GM23338 (cell line): ENCODE measurements around the gene DDX27. TPM values are rescaled to one million over a fixed set of nuclear protein-coding genes. Genes with fewer than 3 reads are reported as not detected.

ENCODE experiments used
- ATAC-seq: fragments of 200-7000 bp; cut with Tn5 transposase; 3 replicates; pipeline ENCODE4 v1.9.1; 2020
- DNase-seq: peaks from one replicate; pipeline ENCODE4 v3.0.0-alpha.2; 2015; ENCODE audit warnings: low spot score
- H2AFZ ChIP-seq: fragments of 200-600 bp; sonication (generic); 2 replicates; pipeline ENCODE4 v1.8.0; 2016; ENCODE audit warnings: antibody characterized with exemption, mild to moderate bottlenecking, moderate library complexity
- H3F3A ChIP-seq: fragments of 200-600 bp; sonication (generic); replicated peaks from 2 replicates; pipeline ENCODE4 v1.8.0; 2017; ENCODE audit warnings: antibody characterized with exemption, mixed run types, low read depth
- H3K27ac ChIP-seq: fragments of 200-600 bp; sonication (generic); 2 replicates; pipeline ENCODE4 v1.6.1; 2016; ENCODE audit warnings: low read depth
- H3K27me3 ChIP-seq: fragments of 200-600 bp; sonication (generic); 2 replicates; pipeline ENCODE4 v1.8.0; 2016; ENCODE audit warnings: mild to moderate bottlenecking, mixed run types, moderate library complexity; ENCODE audit not compliant: insufficient read depth
- H3K36me3 ChIP-seq: fragments of 200-600 bp; sonication (generic); 2 replicates; pipeline ENCODE4 v1.8.0; 2016; ENCODE audit warnings: mild to moderate bottlenecking; ENCODE audit not compliant: insufficient read depth
- H3K4me1 ChIP-seq: fragments of 200-600 bp; sonication (generic); 2 replicates; pipeline ENCODE4 v1.8.0; 2016; ENCODE audit warnings: mild to moderate bottlenecking, moderate library complexity; ENCODE audit not compliant: insufficient read depth
- H3K4me2 ChIP-seq: fragments of 200-600 bp; sonication (generic); 2 replicates; pipeline ENCODE4 v1.7.1; 2017; ENCODE audit warnings: mixed run types
- H3K4me3 ChIP-seq: fragments of 200-600 bp; sonication (generic); 2 replicates; pipeline ENCODE4 v1.6.1; 2016; ENCODE audit warnings: mixed run types
- H3K79me2 ChIP-seq: fragments of 200-600 bp; sonication (generic); replicated peaks from 2 replicates; pipeline ENCODE4 v1.8.0; 2017; ENCODE audit warnings: mild to moderate bottlenecking; ENCODE audit not compliant: insufficient read depth
- H3K9me2 ChIP-seq: fragments of 200-600 bp; sonication (generic); 2 replicates; pipeline ENCODE4 v1.8.0; 2017; ENCODE audit not compliant: insufficient read depth
- H4K20me1 ChIP-seq: fragments of 200-600 bp; sonication (generic); replicated peaks from 2 replicates; pipeline ENCODE4 v1.8.0; 2017; ENCODE audit warnings: mild to moderate bottlenecking; ENCODE audit not compliant: insufficient read depth
- H3K27ac Mint-ChIP-seq: 2 replicates; pipeline ENCODE4 v1.8.0; 2020; ENCODE audit warnings: inconsistent platforms, mild to moderate bottlenecking, moderate library complexity, mixed read lengths
- H3K27me3 Mint-ChIP-seq: 3 replicates; pipeline ENCODE4 v1.8.0; 2022; ENCODE audit warnings: low read depth, mild to moderate bottlenecking, moderate library complexity, mixed read lengths, inconsistent platforms; ENCODE audit not compliant: insufficient read depth, poor library complexity
- H3K36me3 Mint-ChIP-seq: 3 replicates; pipeline ENCODE4 v1.8.0; 2021; ENCODE audit warnings: low read depth, mild to moderate bottlenecking, inconsistent platforms, moderate library complexity, mixed read lengths
- H3K4me1 Mint-ChIP-seq: 3 replicates; pipeline ENCODE4 v1.8.0; 2020; ENCODE audit warnings: mild to moderate bottlenecking, inconsistent platforms, mixed read lengths
- H3K4me3 Mint-ChIP-seq: 3 replicates; pipeline ENCODE4 v1.8.0; 2021; ENCODE audit warnings: moderate library complexity, mild to moderate bottlenecking, inconsistent platforms, mixed read lengths
- H3K9me3 Mint-ChIP-seq: 3 replicates; pipeline ENCODE4 v1.8.0; 2020; ENCODE audit warnings: moderate library complexity, mild to moderate bottlenecking, inconsistent platforms, mixed read lengths
- CREB1 ChIP-seq: fragments of 250-450 bp; sonication (Bioruptor Pico); IDR thresholded peaks from 2 replicates; pipeline ENCODE4 v1.5.0; 2020; ENCODE audit warnings: low read depth, mild to moderate bottlenecking, moderate library complexity
- EZH2 ChIP-seq: fragments of 200-600 bp; sonication (generic); IDR thresholded peaks from one replicate; pipeline ENCODE4 v1.8.0; 2017; ENCODE audit warnings: antibody characterized with exemption, mild to moderate bottlenecking, low read depth; ENCODE audit not compliant: unreplicated experiment
- EZH2phosphoT487 ChIP-seq: fragments of 200-600 bp; sonication (generic); IDR thresholded peaks from one replicate; pipeline ENCODE4 v1.8.1; 2018; ENCODE audit warnings: antibody characterized with exemption; ENCODE audit not compliant: unreplicated experiment
- JUNB ChIP-seq: IDR thresholded peaks from one replicate; pipeline ENCODE4 v1.6.1; 2016; ENCODE audit warnings: antibody characterized with exemption; ENCODE audit not compliant: unreplicated experiment
- NANOG ChIP-seq: IDR thresholded peaks from 2 replicates; pipeline ENCODE4 v1.6.1; 2016; ENCODE audit warnings: antibody characterized with exemption, borderline replicate concordance
- POLR2AphosphoS5 ChIP-seq: IDR thresholded peaks from 2 replicates; pipeline ENCODE4 v1.6.1; 2016; ENCODE audit warnings: antibody characterized with exemption, low read depth
- STAT1 ChIP-seq: IDR thresholded peaks from one replicate; pipeline ENCODE4 v1.6.1; 2016; ENCODE audit warnings: antibody characterized with exemption; ENCODE audit not compliant: unreplicated experiment
- ZNF114 ChIP-seq: fragments of 250-450 bp; sonication (Bioruptor Pico); IDR thresholded peaks from 2 replicates; pipeline ENCODE4 v1.5.0; 2020; ENCODE audit warnings: mild to moderate bottlenecking, moderate library complexity
- ZNF331 ChIP-seq: fragments of 250-450 bp; sonication (Bioruptor Pico); IDR thresholded peaks from 2 replicates; pipeline ENCODE4 v1.5.0; 2020; ENCODE audit warnings: low read depth, mild to moderate bottlenecking, moderate library complexity
- polyA plus RNA-seq: library from polyadenylated mRNA; unstranded; fragments of >200 nt; fragmentation: Nextera tagmentation; extraction: Ambion mirVana; gene quantifications from 2 replicates; pipeline ENCODE4 v1.2.1, GENCODE V29; 2016
- total RNA-seq: library from RNA; depleted of rRNA; stranded (reverse); fragments of >200 nt; shearing (Covaris generic); gene quantifications from 2 replicates; pipeline ENCODE4 v1.2.3, GENCODE V29; 2014
- TF ChIP-seq, protein P1 (sequence below): IDR thresholded peaks from one replicate; pipeline ENCODE4 v1.6.1; 2018; ENCODE audit warnings: antibody characterized with exemption; ENCODE audit not compliant: unreplicated experiment
- TF ChIP-seq, protein P2 (sequence below), 2 experiments: fragments of 200-600 bp in 1 of 2; sonication (generic) in 1 of 2; conservative IDR thresholded peaks; 2 replicates each; pipeline versions ENCODE4 v1.5.1 to v1.6.1; 2016 to 2017; ENCODE audit warnings: antibody characterized with exemption in 2 of 2, low read depth in 2 of 2, mild to moderate bottlenecking in 2 of 2, moderate library complexity in 1 of 2
- TF ChIP-seq, protein P3 (sequence below): fragments of 250-450 bp; sonication (Bioruptor Pico); IDR thresholded peaks from 2 replicates; pipeline ENCODE4 v1.5.0; 2020; ENCODE audit warnings: mild to moderate bottlenecking, moderate library complexity
- TF ChIP-seq, protein P4 (sequence below): IDR thresholded peaks from 2 replicates; pipeline ENCODE4 v1.6.1; 2016; ENCODE audit warnings: antibody characterized with exemption

Gene DDX27
- total and polyA plus RNA-seq, 2 experiments from 2014 or later, result 53.3 to 81.3 TPM

DNA sequence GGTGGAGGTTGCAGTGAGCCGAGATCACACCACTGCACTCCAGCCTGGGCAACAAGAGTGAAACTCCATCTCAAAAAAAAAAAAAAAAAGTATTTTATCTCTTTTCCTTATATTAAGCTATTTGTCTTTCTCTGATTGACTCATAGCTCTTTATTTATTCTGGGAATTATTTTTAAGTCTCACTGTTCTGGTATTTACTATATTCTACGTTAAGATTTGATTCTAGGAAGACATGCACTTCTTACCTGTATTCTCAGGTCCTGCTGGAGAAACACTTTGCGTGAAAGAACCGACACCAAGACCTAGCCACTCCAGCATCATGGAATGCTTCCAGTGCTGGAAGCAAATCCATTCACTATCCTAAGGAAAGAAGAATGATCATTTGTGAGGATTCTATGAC lies 41.0 kb downstream of the DDX27 start (continued):
- no peak for TF ChIP-seq EZH2phosphoT487
- no peak for TF ChIP-seq STAT1
- no peak for TF ChIP-seq ZNF331 (CRISPR knock-in tag)
- no peak for TF ChIP-seq NANOG

DNA sequence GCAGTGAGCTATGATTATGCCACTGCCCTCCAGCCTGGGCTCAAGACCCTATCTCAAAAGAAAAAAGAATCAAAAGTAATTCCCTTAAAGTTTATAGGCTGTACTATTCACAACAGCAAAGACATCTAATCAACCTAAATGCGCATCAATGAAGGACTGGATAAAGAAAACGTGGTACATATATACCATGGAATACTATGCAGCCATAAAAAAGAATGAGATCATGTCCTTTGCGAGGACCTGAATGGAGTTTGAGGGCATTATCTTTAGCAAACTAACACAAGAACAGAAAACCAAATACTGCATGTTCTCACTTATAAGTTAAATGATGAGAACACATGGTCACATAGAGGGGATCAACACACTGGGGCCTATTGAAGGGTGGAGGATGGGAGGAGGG lies 42.0 kb downstream of the DDX27 start:
- Histone ChIP-seq H3K27me3 (no peaks in the 10 kb centered on the region), H4K20me1 (peaks cover 15% of the 10 kb centered on the region; the same call in 1 of the 2 replicates), H3K4me2 (no peak overlapping the region), H3K36me3 (peaks cover 67% of the 10 kb centered on the region), H3F3A (no peaks in the 10 kb centered on the region), H3K27ac (no peak overlapping the region), H3K9me2 (no peaks in the 10 kb centered on the region), H3K4me1 (no peaks in the 10 kb centered on the region), H3K4me3 (no peak overlapping the region), H3K79me2 (peaks cover 3% of the 10 kb centered on the region), H2AFZ (no peak overlapping the region)
- TF ChIP-seq, protein P1, sequence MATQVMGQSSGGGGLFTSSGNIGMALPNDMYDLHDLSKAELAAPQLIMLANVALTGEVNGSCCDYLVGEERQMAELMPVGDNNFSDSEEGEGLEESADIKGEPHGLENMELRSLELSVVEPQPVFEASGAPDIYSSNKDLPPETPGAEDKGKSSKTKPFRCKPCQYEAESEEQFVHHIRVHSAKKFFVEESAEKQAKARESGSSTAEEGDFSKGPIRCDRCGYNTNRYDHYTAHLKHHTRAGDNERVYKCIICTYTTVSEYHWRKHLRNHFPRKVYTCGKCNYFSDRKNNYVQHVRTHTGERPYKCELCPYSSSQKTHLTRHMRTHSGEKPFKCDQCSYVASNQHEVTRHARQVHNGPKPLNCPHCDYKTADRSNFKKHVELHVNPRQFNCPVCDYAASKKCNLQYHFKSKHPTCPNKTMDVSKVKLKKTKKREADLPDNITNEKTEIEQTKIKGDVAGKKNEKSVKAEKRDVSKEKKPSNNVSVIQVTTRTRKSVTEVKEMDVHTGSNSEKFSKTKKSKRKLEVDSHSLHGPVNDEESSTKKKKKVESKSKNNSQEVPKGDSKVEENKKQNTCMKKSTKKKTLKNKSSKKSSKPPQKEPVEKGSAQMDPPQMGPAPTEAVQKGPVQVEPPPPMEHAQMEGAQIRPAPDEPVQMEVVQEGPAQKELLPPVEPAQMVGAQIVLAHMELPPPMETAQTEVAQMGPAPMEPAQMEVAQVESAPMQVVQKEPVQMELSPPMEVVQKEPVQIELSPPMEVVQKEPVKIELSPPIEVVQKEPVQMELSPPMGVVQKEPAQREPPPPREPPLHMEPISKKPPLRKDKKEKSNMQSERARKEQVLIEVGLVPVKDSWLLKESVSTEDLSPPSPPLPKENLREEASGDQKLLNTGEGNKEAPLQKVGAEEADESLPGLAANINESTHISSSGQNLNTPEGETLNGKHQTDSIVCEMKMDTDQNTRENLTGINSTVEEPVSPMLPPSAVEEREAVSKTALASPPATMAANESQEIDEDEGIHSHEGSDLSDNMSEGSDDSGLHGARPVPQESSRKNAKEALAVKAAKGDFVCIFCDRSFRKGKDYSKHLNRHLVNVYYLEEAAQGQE, result no peak
- no peak for TF ChIP-seq STAT1
- no peak for TF ChIP-seq NANOG
- TF ChIP-seq EZH2phosphoT487, result no peak
- TF ChIP-seq EZH2, result no peak
- TF ChIP-seq CREB1, result no peak
- TF ChIP-seq, protein P2, sequence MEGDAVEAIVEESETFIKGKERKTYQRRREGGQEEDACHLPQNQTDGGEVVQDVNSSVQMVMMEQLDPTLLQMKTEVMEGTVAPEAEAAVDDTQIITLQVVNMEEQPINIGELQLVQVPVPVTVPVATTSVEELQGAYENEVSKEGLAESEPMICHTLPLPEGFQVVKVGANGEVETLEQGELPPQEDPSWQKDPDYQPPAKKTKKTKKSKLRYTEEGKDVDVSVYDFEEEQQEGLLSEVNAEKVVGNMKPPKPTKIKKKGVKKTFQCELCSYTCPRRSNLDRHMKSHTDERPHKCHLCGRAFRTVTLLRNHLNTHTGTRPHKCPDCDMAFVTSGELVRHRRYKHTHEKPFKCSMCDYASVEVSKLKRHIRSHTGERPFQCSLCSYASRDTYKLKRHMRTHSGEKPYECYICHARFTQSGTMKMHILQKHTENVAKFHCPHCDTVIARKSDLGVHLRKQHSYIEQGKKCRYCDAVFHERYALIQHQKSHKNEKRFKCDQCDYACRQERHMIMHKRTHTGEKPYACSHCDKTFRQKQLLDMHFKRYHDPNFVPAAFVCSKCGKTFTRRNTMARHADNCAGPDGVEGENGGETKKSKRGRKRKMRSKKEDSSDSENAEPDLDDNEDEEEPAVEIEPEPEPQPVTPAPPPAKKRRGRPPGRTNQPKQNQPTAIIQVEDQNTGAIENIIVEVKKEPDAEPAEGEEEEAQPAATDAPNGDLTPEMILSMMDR (conservative IDR thresholded peaks at IDR 0.05; ENCODE audit: low read depth in 2 of 2), result no peak
- no peak for TF ChIP-seq JUNB
- no peak for TF ChIP-seq ZNF331 (CRISPR knock-in tag)
- TF ChIP-seq, protein P3, sequence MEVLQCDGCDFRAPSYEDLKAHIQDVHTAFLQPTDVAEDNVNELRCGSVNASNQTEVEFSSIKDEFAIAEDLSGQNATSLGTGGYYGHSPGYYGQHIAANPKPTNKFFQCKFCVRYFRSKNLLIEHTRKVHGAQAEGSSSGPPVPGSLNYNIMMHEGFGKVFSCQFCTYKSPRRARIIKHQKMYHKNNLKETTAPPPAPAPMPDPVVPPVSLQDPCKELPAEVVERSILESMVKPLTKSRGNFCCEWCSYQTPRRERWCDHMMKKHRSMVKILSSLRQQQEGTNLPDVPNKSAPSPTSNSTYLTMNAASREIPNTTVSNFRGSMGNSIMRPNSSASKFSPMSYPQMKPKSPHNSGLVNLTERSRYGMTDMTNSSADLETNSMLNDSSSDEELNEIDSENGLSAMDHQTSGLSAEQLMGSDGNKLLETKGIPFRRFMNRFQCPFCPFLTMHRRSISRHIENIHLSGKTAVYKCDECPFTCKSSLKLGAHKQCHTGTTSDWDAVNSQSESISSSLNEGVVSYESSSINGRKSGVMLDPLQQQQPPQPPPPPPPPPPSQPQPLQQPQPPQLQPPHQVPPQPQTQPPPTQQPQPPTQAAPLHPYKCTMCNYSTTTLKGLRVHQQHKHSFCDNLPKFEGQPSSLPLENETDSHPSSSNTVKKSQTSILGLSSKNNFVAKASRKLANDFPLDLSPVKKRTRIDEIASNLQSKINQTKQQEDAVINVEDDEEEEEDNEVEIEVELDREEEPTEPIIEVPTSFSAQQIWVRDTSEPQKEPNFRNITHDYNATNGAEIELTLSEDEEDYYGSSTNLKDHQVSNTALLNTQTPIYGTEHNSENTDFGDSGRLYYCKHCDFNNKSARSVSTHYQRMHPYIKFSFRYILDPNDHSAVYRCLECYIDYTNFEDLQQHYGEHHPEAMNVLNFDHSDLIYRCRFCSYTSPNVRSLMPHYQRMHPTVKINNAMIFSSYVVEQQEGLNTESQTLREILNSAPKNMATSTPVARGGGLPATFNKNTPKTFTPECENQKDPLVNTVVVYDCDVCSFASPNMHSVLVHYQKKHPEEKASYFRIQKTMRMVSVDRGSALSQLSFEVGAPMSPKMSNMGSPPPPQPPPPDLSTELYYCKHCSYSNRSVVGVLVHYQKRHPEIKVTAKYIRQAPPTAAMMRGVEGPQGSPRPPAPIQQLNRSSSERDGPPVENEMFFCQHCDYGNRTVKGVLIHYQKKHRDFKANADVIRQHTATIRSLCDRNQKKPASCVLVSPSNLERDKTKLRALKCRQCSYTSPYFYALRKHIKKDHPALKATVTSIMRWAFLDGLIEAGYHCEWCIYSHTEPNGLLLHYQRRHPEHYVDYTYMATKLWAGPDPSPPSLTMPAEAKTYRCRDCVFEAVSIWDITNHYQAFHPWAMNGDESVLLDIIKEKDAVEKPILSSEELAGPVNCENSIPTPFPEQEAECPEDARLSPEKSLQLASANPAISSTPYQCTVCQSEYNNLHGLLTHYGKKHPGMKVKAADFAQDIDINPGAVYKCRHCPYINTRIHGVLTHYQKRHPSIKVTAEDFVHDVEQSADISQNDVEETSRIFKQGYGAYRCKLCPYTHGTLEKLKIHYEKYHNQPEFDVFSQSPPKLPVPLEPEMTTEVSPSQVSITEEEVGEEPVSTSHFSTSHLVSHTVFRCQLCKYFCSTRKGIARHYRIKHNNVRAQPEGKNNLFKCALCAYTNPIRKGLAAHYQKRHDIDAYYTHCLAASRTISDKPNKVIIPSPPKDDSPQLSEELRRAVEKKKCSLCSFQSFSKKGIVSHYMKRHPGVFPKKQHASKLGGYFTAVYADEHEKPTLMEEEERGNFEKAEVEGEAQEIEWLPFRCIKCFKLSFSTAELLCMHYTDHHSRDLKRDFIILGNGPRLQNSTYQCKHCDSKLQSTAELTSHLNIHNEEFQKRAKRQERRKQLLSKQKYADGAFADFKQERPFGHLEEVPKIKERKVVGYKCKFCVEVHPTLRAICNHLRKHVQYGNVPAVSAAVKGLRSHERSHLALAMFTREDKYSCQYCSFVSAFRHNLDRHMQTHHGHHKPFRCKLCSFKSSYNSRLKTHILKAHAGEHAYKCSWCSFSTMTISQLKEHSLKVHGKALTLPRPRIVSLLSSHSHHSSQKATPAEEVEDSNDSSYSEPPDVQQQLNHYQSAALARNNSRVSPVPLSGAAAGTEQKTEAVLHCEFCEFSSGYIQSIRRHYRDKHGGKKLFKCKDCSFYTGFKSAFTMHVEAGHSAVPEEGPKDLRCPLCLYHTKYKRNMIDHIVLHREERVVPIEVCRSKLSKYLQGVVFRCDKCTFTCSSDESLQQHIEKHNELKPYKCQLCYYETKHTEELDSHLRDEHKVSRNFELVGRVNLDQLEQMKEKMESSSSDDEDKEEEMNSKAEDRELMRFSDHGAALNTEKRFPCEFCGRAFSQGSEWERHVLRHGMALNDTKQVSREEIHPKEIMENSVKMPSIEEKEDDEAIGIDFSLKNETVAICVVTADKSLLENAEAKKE, result no peak
- no peak for TF ChIP-seq POLR2AphosphoS5
- TF ChIP-seq ZNF114 (CRISPR knock-in tag), result no peak
- TF ChIP-seq, protein P4, sequence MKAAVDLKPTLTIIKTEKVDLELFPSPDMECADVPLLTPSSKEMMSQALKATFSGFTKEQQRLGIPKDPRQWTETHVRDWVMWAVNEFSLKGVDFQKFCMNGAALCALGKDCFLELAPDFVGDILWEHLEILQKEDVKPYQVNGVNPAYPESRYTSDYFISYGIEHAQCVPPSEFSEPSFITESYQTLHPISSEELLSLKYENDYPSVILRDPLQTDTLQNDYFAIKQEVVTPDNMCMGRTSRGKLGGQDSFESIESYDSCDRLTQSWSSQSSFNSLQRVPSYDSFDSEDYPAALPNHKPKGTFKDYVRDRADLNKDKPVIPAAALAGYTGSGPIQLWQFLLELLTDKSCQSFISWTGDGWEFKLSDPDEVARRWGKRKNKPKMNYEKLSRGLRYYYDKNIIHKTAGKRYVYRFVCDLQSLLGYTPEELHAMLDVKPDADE, result no peak
- Mint-ChIP-seq H3K4me1 (no peaks in the 10 kb centered on the region), H3K36me3 (peaks cover 76% of the 10 kb centered on the region), H3K27me3 (peaks cover 3% of the 10 kb centered on the region), H3K9me3 (no peaks in the 10 kb centered on the region), H3K4me3 (no peak overlapping the region), H3K27ac (no peak overlapping the region)
- no peak for DNase-seq
- ATAC-seq, result no peak
